ENCODE data around the gene MYOF.
A peak's percentile ranks its signal among the peaks of the same experiment; 100 is the strongest.
"Not testable (repeated sequence)": the region's sequence is repeated elsewhere in the genome, so short reads cannot be mapped to it uniquely, and the experiment has no call there.

MYOF gene

GRCh38 chr10:93452143-93452542 is 30.0 kb downstream of the MYOF start:
- no peak for DNase-seq

- no peak for DNase-seq
Measured at GRCh38 chr10:93451244-93451947, 30.7 kb downstream of the MYOF start.

- DNase-seq, result no peak
Measured at GRCh38 chr10:93447970-93448369, 34.2 kb downstream of the MYOF start.

- no peak for DNase-seq
Measured at GRCh38 chr10:93447019-93447418, 35.1 kb downstream of the MYOF start.

DNA sequence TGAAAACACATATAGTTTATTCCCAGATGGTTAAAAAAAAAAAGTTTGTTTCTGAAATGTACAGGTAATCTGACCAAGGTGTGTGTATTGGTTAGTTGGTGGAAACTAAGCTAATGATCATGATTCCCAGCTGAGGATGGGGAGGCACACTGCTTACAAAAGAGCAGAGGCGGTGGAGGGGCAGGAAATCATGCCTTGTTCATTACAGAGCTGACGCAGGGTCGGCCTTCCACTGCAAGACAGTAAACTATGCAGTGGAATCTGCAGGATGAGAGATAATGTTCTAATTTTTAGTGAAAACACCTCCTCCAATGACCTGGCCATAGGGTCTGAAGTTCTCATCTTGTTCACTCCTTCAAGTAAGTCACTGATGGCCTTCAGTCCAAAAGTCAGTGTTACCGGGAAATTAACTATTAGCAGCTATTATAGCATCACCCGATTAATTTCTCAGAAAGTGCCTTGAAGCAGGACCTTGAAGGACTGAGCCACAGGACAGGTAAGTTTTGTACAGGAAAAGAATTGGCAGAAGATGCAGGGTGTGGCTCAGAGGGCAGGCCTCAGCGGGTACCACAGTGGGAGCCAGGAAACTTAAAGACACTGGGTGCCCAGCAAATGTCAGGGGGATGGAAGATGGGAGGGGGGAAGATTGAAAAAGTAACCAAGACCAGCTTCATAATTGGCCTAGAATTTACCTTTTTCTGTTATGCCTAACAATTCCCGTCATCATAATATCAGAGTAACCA is 36.0 kb downstream of the MYOF start:
- DNase-seq, result no peak

- peak; percentile 68 for DNase-seq
Measured at GRCh38 chr10:93445097-93445960, 36.8 kb downstream of the MYOF start.

- DNase-seq, result no peak
Measured at GRCh38 chr10:93443481-93443880, 38.7 kb downstream of the MYOF start.

GRCh38 chr10:93442721-93443120 is 39.4 kb downstream of the MYOF start:
- DNase-seq, result not testable (repeated sequence)

GRCh38 chr10:93440591-93441091 is 41.5 kb downstream of the MYOF start:
- DNase-seq, result peak; percentile 43

GRCh38 chr10:93438613-93439253 is 43.4 kb downstream of the MYOF start:
- peak; percentile 6 for DNase-seq

GRCh38 chr10:93437946-93438612 is 44.1 kb downstream of the MYOF start:
- no peak for DNase-seq

GRCh38 chr10:93437086-93437945 is 44.8 kb downstream of the MYOF start:
- DNase-seq, result no peak

- no peak for DNase-seq
Measured at GRCh38 chr10:93436591-93437085, 45.5 kb downstream of the MYOF start.

- no peak for DNase-seq
Measured at GRCh38 chr10:93435621-93436397, 46.3 kb downstream of the MYOF start.

DNA sequence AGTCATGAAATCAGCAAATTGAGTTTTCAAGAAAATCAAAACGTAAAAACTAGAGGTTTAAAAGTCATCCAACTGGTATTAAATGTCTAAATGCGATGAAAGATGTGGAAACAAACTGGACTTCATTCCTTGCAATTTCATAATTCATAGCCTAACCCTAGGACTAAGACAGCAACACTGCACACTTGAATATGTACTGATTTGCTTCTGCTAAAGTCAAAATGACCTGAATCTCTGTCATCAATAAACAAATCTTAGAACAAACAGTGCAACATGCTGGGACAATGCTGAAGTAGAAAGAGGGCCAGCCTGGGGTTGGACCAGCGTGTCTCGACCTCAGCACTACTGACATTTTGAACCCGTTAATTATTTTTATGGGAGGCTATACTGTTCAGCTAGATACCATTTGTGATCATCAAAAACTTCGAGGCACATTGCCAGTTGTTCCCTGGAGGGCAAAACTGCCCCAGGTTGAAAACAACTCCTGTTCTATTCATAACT is 47.1 kb downstream of the MYOF start:
- DNase-seq, result no peak

DNA sequence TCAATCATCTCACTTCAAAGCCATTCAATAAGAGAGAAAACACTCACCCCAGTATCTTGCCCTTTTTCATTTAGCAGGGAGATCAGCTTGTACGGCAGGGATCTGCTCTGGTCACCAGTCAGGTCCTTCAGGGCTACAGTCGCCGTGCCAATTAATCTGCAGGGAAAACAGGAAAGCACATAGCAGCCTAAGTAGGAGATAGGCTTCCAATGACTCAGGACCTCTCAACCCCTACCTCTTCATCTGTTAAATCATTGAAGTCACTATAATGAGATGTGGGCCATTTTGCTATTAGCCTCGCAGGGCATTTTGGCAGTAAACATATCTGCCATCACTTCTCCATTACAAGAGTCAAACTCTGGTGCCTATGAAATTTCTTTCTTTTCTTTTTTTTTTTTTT is 50.8 kb downstream of the MYOF start:
- no peak for DNase-seq

- no peak for DNase-seq
Measured at GRCh38 chr10:93425861-93426260, 56.3 kb downstream of the MYOF start.

GRCh38 chr10:93422118-93422517 is 60.0 kb downstream of the MYOF start:
- no peak for DNase-seq

GRCh38 chr10:93420944-93421825 is 60.9 kb downstream of the MYOF start:
- no peak for DNase-seq
